SIG-M5 treated with dmso at 0.1 percent for 504 hours (cell line): Measurements from ENCODE around the gene THOP1.

Source experiments
- DNase-seq: peaks from one replicate; lab custom pipeline; 2025; ENCODE audit not compliant: unreplicated experiment; lab: John Stamatoyannopoulos, UW

The THOP1 gene

DNA sequence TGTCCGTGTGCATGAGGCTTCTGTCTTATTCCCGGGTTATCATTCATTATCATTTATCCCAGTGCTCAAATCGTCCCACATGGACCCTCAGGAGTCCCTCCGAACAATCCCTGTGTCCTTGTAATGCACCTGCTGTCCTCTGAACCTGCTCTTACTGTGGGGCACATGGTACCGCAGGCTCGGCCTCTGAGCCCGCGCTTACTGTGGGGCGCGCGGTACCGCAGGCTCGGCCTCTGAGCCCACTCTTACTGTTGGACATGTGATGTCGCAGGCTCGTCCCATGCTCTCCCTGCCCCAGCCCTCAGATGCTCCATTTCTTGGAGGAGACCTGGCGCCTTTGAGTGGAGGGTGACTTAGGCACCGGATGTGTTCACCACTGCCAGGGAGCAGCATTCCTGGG, 17.5 kb downstream of the THOP1 start:
- no peak for DNase-seq

DNA sequence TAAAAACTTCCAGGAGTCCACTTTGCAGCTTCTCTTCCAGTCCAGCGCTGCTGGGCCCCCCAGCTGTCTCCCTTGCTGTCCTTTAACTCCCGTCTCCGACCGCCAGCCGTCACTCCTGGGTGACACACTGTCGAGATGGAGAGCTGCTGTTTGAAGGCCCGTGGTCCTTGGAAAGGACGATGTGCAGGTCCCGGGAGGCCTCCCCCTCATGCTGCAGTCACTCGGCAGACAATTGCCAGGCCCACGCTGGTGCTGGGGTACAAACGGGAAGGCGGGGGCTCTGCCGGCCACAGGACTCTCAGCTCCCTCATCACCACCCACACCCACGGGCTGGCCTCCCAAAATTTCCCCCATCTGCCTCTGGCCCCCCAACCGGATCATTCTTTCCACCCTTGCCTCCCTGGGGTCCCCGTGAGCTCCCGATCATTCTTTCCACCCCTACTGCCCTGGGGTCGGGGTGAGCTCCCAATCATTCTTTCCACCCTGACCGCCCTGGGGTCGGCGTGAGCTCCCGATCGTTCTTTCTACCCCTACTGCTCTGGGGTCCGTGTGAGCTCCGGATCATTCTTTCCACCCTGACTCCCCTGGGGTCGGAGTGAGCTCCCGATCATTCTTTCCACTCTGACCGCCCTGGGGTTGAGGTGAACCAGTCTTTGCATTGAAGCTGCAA, 18.3 kb downstream of the THOP1 start:
- no peak for DNase-seq

DNA sequence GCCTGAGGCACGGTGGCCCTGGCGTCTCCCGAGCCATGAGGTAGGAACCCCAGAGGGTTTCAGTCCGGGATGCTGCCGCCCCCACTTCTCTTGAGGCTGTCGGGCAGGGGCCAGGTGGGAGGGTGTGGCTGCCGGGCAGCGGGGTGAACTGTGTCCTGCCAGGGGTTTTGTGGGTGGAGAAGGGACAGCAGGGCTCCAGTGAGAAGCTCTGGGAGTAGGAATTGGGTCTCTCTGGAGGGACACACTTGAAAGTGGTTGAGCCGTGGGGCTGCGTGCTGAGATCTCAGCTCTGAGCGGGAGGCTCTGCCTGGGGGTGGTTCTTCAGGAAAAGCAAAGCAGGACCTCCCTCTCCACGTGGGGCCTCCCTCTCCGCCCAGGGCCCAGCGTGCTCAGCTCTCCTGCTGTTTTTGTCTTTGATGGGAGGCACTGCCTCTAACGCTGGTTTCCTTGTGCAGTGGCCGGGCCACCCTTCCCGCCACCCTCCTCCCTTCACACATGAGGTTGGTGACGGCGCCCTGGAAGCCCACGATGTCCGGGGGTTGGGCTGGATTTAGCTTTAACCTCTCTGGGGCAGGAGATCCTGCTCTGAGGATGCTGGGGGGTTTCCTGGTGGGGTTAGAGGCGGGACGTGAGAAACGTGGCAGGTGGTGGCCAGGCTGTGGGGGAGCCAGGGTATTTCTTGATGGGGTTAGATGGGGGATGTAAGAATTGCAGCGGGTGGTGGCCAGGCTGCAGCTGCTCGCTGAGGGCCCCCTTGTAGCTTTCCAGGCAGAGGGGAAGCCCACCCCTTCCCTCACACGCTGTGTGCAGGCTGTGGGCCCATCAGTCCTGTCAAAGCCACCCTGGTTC, 19.1 kb downstream of the THOP1 start:
- no peak for DNase-seq

DNA sequence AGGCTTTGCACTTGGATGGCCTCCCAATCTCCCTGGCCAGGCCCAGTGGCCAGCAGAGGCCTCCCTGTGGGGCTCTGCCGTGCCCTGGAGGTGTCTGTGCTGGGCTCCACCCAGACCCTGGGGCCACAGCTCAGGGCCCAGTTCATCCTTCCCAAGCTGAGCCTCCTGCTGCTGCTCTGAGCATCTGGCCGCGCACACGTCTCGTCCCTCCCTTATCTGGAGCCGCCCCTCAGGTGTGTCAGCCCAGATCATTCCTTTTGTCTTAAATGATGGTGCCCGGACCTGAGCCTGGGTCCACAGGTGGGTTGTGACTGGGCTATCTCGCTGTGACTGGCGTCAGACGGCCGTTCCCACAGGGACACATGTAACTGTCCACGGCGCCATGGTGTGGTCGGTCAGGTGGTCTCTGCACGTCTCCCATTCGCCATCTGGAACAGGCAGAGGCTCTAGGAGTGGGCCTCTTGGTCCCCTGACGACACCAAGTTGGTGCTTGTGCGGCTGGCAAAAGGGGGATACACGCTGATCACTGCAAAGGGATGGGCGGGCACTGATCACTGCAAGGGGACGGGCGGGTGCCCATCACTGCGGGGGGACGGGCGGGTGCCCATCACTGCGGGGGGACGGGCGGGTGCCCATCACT, 20.1 kb downstream of the THOP1 start:
- DNase-seq, result no peak

DNA sequence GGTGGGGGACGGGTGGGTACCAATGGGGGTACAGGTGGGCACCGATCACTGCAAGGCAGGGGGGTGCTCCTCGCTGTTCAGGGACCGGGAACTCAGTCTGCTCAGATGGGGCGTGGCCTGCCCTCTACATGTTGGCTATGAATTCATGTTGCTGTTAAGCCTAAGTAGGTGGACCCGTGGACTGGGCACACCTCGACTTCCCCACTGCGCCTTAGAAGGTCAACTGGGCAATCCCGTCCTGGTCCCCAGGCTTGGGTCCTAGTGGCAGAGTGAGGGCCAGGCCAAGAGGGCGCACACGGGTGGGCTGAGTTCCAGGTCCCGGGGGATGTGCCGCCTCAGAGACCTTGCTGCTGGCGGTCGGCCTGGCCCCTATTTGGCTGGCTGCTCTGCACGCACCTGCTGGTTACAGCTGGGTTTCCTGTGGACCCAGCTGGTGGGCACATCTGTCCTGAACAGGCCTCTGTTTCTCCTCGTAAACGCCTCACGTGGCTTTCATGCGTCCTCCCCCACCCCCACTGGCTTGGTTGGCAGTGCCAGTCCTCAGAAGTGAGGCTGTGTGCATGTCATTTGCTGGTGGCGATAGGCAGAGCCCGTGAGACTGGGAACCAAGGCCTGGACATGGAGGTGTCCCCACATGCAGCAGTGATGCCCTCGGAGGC, 20.8 kb downstream of the THOP1 start:
- no peak for DNase-seq

DNA sequence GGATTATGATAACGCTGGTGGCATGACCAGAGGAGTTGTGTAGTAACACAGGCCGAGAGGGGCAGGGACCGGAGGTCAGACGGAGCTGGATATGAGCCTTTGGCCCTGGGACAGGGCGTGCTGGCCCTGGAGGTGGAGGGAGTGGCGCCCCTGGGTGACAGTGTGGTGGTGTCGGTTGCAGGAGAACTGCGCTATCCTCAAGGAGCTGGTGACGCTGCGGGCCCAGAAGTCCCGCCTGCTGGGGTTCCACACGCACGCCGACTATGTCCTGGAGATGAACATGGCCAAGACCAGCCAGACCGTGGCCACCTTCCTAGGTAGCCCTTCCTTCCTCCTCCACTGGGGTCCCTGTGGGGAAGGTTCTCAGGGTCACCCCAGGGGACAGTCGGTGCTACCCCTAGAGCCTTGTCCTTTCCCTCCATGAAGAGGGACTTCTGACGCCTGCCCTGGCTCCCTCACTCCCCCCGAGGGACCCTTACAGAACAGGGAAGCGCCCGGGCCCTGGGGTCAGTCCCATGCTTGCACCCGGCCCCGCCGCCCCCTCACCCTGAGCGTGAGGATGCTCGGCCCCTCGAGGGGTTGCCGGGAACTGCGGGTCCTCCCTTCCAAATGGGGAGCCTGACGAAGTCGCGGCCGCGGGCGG, 21.6 kb downstream of the THOP1 start:
- DNase-seq, result no peak

DNA sequence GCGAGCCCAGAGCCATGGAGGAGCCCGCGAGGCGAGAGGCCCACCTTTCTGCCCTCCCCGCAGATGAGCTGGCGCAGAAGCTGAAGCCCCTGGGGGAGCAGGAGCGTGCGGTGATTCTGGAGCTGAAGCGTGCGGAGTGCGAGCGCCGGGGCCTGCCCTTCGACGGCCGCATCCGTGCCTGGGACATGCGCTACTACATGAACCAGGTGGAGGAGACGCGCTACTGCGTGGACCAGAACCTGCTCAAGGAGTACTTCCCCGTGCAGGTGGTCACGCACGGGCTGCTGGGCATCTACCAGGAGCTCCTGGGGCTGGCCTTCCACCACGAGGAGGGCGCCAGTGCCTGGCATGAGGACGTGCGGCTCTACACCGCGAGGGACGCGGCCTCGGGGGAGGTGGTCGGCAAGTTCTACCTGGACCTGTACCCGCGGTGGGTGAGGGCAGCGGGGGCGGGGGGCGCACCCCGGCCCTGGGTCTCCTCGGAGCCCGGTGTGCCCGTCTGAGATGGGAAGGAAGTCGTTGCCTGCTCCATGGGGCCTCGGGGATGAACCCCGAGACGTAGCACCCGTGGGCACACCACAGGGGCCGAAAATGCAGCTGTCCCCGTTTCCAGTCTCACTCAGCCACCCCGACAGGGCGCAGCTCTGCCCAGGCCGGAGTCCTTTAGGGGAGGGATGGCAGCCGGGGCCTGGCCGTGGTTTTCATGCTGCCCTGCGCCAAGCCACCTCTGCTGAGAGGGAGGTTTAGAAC, 22.3 kb downstream of the THOP1 start:
- no peak for DNase-seq

DNA sequence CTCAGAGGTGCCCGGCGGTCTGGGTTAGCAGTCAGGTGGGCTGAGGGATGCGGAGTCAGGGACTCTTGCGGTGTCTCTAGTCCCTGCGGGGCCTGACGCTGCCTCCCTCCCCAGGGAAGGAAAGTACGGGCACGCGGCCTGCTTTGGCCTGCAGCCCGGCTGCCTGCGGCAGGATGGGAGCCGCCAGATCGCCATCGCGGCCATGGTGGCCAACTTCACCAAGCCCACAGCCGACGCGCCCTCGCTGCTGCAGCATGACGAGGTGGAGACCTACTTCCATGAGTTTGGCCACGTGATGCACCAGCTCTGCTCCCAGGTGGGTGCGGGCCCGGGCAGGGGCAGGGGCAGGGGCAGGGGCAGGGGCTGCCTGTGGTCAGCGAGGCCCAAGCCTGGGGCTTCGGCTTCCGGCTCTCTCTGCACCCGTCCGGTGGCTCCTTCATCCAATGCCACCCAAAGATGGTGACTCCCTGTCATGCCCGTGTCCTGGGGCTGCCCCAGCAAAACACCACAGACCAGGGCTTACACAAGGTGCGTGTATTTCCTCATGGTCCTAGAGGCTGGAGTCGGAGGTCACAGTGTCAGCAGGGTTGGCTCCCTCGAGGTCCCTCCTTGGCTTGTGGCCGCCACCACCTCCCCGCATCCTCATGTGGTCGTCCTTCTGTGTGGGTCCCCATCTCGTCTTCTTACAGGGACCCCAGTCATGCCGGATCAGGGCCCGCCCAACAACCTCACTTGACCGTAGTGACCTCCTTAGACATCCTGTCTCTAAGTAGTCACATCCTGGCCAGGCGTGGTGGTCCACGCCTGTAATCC, 23.0 kb downstream of the THOP1 start:
- DNase-seq, result no peak

DNA sequence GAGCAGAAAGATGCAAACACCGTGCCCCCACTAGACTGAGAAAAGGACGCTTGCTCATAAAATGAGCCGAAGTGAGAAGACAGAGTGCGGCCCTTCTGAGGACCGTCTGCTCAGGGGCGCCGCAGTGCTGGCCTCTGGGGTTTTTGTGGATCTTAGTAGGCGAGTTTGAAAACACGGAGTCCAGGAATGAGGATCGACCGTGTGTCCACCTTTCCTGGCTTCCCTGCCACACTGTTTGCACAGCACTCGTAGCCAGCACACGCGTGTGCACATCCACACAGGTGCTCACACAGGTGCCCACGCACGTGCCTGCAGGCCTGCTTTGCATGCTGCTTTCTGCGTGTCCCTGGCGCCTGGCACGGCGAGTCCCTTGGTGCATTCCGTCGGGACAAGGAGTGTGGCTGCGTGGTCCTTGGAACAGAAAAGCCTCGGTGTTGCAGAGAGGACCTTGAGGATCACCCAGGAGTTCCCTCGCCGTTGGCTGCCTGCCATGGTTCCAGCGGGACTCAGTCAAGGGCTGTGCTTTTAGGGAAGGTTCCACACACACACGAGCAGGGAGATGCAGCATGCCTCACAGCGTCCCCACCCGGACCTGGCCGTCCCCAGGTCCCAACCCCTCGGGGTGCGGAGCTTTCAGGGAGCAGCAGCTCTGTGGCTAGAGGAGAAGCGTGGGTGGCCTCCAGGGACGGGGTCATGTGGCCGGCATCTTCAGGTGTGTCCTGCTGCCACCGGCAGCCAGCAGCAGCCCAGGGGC, 24.3 kb downstream of the THOP1 start:
- DNase-seq, result no peak

DNA sequence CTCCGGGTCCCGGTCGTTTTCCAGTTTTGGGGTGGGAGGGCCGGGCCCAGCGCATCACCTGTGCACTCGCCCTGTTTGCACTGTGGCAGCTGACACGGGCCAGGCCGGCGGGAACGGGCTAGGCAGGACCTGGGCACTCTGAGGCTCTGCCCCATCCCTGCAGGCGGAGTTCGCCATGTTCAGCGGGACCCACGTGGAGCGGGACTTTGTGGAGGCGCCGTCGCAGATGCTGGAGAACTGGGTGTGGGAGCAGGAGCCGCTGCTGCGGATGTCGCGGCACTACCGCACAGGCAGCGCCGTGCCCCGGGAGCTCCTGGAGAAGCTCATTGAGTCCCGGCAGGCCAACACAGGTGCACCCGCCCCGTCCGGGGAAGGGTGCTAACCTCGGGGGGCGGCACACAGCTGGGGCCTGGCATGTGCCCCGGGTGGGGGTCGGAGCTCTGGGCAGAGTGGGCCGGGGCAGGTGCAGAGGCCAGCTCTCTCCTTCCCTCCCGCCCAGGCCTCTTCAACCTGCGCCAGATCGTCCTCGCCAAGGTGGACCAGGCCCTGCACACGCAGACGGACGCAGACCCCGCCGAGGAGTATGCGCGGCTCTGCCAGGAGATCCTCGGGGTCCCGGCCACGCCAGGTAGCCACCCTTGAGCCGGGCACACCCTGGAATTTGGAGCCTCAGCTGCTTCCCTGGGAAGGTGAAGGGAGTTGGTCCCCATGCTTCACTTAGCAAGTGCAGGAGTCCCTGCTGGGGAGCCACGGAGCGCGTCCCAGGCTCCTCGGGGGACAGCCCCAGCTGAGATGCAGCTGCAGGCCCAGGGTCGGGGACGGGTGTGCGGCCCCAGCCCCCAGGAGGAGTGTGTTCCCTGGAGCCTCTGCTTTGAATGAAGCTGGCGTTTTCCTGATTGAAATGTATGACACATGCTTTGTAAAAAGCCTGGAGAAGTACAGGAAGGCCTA, 25.1 kb downstream of the THOP1 start:
- no peak for DNase-seq

DNA sequence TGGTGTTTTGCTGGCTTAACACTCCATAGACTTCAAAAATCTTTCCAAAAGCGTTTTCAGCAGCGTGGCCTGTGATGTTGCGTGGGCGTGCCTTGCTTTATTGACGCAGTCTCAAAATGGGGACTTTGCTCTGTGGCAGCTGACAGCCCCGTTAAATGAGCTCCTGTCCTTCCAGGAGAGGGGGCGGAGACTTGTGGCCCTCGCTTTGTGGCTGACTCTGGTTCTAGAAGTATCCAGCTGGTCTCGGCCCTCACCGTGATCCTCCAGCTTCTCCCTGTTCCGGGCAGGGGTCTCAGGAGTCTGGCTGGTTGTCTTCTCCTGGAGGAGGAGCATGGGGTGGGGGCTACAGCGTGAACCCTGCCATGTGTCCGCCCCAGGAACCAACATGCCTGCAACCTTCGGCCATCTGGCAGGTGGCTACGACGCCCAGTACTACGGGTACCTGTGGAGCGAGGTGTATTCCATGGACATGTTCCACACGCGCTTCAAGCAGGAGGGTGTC, 26.0 kb downstream of the THOP1 start:
- no peak for DNase-seq

DNA sequence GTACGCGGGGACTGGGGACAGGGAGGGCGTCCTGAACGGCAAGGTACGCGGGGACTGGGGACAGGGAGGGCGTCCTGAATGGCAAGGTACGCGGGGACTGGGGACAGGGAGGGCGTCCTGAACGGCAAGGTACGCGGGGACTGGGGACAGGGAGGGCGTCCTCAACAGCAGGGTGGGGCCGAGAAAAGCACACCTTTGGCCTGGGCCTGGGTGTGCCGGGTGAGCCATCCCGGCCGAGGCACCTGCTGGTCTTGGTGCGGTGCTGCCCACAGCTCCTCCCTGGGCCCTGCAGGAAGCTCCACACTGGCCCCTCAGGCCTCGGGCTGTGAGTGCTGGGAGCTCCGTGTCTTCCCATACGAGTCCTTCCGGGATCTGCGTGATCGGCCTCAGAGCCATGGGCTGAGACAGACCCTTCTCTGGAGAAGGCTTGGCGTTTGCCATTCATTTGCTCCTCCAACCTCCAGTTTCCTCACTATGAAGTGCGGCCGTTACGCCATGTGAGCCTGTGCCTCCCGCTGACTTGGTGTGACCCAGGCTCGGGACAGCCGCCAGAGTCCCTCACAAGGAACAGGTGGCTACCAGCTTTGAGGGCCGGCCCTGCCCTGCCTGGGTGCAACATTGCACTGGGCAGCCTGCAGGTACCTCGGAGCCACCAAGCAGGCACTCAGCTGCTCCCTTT, 26.6 kb downstream of the THOP1 start:
- DNase-seq, result no peak

DNA sequence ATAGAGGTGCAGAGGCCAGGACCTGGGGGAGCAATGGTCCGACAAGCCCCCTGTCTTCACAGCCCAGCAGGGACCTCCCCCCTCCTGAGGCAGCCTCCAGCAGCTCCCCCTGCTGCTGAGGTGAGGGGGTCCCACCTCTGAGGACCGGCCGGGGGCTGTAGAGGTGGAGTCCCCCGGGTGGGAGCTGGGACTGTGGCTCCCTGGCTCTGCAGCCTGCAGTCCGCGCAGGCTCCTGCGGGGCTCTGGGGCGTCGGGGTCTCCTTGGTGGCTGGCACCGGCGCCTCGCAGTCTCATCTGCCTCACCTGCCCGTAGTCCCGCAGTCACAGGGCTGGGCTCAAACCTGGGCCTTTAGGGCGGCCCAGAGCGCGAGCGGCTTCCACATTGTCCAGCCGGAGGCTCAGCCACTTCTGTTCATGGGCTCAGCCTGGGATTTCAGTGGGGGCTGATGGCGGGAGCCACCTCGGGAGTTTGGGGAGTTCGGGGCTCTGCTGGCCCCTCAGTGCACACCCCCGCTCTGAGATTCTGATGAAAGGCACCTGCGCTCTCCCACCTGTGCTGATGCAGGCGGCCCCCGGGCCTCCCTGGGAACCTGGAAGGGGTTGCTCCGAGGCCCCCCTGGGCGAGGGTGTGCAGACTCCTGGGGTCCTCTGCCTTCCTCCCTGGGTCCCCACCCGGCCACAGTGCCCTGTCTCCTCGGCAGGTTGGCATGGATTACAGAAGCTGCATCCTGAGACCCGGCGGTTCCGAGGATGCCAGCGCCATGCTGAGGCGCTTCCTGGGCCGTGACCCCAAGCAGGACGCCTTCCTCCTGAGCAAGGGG, 27.3 kb downstream of the THOP1 start:
- no peak for DNase-seq

DNA sequence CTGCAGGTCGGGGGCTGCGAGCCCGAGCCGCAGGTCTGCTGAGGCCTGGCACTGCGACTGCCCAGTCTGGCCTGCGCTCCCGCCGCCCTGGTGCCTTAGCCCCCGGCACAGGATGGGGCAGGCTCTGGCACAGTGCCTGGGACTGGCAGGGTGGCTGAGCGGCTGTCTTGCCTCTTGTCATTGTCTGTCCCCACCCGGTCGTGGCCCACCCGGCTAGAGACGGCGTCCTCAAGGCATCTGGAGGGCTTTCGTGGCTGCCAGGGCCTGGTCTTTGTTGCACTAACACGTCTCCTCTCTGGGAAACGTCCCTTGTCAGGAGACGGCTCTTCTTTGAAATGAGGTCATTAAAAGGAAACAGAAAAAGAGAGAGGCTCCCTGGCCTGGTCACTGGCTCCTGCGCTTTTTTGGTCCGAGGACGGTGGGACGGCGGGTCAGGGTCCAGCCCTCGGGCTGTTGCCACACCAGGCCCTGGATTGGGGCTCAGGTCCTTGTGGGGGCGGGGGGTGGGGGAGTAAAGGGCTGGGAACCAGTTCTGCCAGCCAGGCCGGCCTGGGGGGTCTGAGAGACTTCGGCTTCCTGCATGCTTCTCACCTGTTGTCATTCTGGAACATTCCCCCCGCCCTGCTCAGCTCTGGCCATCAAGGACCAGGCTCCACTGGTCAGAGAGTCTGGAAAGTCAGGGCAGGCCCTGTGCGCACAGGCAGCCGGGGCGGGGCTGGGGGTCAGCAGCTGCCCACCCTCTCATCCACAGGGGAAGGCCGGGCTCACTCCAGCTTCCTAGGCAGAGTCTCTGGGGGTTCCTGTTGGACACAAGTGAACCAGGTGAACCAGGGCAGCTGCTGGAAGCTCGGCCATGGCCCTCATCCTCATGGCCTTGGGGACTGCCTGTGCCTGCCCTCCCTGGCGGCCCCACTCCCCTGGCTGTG, 28.2 kb downstream of the THOP1 start:
- DNase-seq, result no peak

DNA sequence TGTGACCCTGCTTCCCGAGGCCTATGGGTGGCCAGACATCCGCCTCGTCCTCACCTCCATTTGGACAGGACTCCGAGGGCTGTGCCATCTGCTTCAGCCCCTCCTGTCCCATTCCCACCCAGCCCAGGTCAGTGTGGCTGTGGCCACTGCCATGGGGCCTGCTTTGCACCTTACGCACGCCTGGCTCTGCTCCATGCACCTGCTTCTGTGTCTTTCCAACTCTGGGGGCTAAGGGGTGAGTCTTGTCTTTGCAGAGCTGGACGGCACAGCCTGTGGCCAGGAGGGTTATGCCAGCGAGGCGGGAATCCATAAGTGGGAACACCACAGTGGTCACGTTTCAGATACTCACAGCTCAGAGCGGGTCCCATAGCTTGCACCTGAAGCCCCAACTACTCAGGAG, 29.1 kb downstream of the THOP1 start:
- no peak for DNase-seq
